Measurements from ENCODE around the gene CCDC6.

The CCDC6 gene

GRCh38 chr10:59851864-59852263 lies 54.5 kb downstream of the CCDC6 start:
- TF ChIP-seq CTCF (conservative IDR thresholded peaks at IDR 0.05; ENCODE audit: low read depth, low read length): no peak
- H3K4me3 ChIP-seq (IDR thresholded peaks at IDR 0.05; ENCODE audit: insufficient read depth, low read depth, low read length): no peak overlapping the region
- H3K4me1 ChIP-seq (ENCODE audit: low read depth, poor library complexity, severe bottlenecking): no peaks in the 10 kb centered on the region
- H2AFZ ChIP-seq (ENCODE audit: low read depth): no peak overlapping the region
- H3K36me3 ChIP-seq (ENCODE audit: insufficient read depth): no peaks in the 10 kb centered on the region
- no peaks in the 10 kb centered on the region for H3K27me3 ChIP-seq (ENCODE audit: insufficient read depth, low read depth)
- no peak overlapping the region for H3K27ac ChIP-seq
- no peak overlapping the region for H3K9ac ChIP-seq
- H3K4me2 ChIP-seq: no peak overlapping the region
- no peaks in the 10 kb centered on the region for H4K20me1 ChIP-seq (ENCODE audit: insufficient read depth)
- 0 out of 2 replicates have a peak, but pooled peaks cover 5% of the 10 kb centered on the region for H3K79me2 ChIP-seq (ENCODE audit: insufficient read depth, low read depth)

GRCh38 chr10:59847888-59848287 lies 58.5 kb downstream of the CCDC6 start:
- Histone ChIP-seq H3K27me3 (ENCODE audit: insufficient read depth, low read depth) (no peaks in the 10 kb centered on the region), H3K4me2 (no peak overlapping the region), H3K79me2 (ENCODE audit: insufficient read depth, low read depth) (no peaks in the 10 kb centered on the region), H3K36me3 (ENCODE audit: insufficient read depth) (no peaks in the 10 kb centered on the region), H3K4me1 (ENCODE audit: low read depth, poor library complexity, severe bottlenecking) (no peaks in the 10 kb centered on the region), H2AFZ (ENCODE audit: low read depth) (no peak overlapping the region), H3K9ac (no peak overlapping the region), H3K27ac (no peak overlapping the region), H4K20me1 (ENCODE audit: insufficient read depth) (no peaks in the 10 kb centered on the region), H3K4me3 (IDR thresholded peaks at IDR 0.05; ENCODE audit: insufficient read depth, low read depth, low read length) (no peak overlapping the region)
- no peak for TF ChIP-seq CTCF (conservative IDR thresholded peaks at IDR 0.05; ENCODE audit: low read depth, low read length)

GRCh38 chr10:59847326-59847725 lies 59.0 kb downstream of the CCDC6 start:
- Histone ChIP-seq H3K79me2 (ENCODE audit: insufficient read depth, low read depth) (no peaks in the 10 kb centered on the region), H3K9ac (no peak overlapping the region), H3K4me3 (IDR thresholded peaks at IDR 0.05; ENCODE audit: insufficient read depth, low read depth, low read length) (no peak overlapping the region), H2AFZ (ENCODE audit: low read depth) (no peak overlapping the region), H3K4me1 (ENCODE audit: low read depth, poor library complexity, severe bottlenecking) (no peaks in the 10 kb centered on the region), H3K36me3 (ENCODE audit: insufficient read depth) (no peaks in the 10 kb centered on the region), H3K27me3 (ENCODE audit: insufficient read depth, low read depth) (no peaks in the 10 kb centered on the region), H3K27ac (no peak overlapping the region), H4K20me1 (ENCODE audit: insufficient read depth) (no peaks in the 10 kb centered on the region), H3K4me2 (no peak overlapping the region)
- TF ChIP-seq CTCF (conservative IDR thresholded peaks at IDR 0.05; ENCODE audit: low read depth, low read length): no peak

GRCh38 chr10:59844436-59844835 lies 61.9 kb downstream of the CCDC6 start:
- H3K36me3 ChIP-seq (ENCODE audit: insufficient read depth): no peaks in the 10 kb centered on the region
- no peak for TF ChIP-seq CTCF (conservative IDR thresholded peaks at IDR 0.05; ENCODE audit: low read depth, low read length)
- no peaks in the 10 kb centered on the region for H3K79me2 ChIP-seq (ENCODE audit: insufficient read depth, low read depth)
- no peak overlapping the region for H3K9ac ChIP-seq
- H3K27ac ChIP-seq: no peak overlapping the region
- no peak overlapping the region for H3K4me3 ChIP-seq (IDR thresholded peaks at IDR 0.05; ENCODE audit: insufficient read depth, low read depth, low read length)
- no peaks in the 10 kb centered on the region for H4K20me1 ChIP-seq (ENCODE audit: insufficient read depth)
- H3K27me3 ChIP-seq (ENCODE audit: insufficient read depth, low read depth): no peaks in the 10 kb centered on the region
- no peak overlapping the region for H3K4me2 ChIP-seq
- no peaks in the 10 kb centered on the region for H3K4me1 ChIP-seq (ENCODE audit: low read depth, poor library complexity, severe bottlenecking)
- H2AFZ ChIP-seq (ENCODE audit: low read depth): no peak overlapping the region

Measured in KMS-11 (cell line).